Neuron (in vitro differentiated cells): ENCODE results near the gene RPN1.

ENCODE experiments used
- H2AFZ ChIP-seq: one replicate; pipeline ENCODE4 v1.6.1; 2013; ENCODE audit warnings: low read depth, mild to moderate bottlenecking, inconsistent platforms, low read length, moderate library complexity
- H3K27me3 ChIP-seq: one replicate; pipeline ENCODE4 v1.6.1; 2013; ENCODE audit warnings: low read length; ENCODE audit not compliant: insufficient read depth
- H3K36me3 ChIP-seq: one replicate; pipeline ENCODE4 v1.6.1; 2013; ENCODE audit warnings: low read length; ENCODE audit not compliant: insufficient read depth
- H3K4me1 ChIP-seq: one replicate; pipeline ENCODE4 v1.6.1; 2013; ENCODE audit warnings: low read length; ENCODE audit not compliant: insufficient read depth
- H3K4me3 ChIP-seq: 2 replicates; pipeline ENCODE4 v1.5.1; 2013; ENCODE audit warnings: mild to moderate bottlenecking, low read length, moderate library complexity
- H3K9me3 ChIP-seq: one replicate; pipeline ENCODE4 v1.6.1; 2013; ENCODE audit warnings: low read length

The RPN1 gene

GRCh38 chr3:128629936-128630335 is 20.7 kb downstream of the RPN1 start:
- Histone ChIP-seq H2AFZ (no peak overlapping the region), H3K9me3 (no peaks in the 10 kb centered on the region), H3K4me1 (no peaks in the 10 kb centered on the region), H3K27me3 (no peaks in the 10 kb centered on the region), H3K4me3 (no peak overlapping the region), H3K36me3 (peaks cover 56% of the 10 kb centered on the region)

GRCh38 chr3:128625409-128625945 is 25.1 kb downstream of the RPN1 start:
- Histone ChIP-seq H2AFZ (no peak overlapping the region), H3K4me3 (no peak overlapping the region), H3K36me3 (peaks cover 71% of the 10 kb centered on the region), H3K9me3 (no peaks in the 10 kb centered on the region), H3K27me3 (no peaks in the 10 kb centered on the region), H3K4me1 (no peaks in the 10 kb centered on the region)

GRCh38 chr3:128624526-128625138 is 26.0 kb downstream of the RPN1 start:
- H3K27me3 ChIP-seq: no peaks in the 10 kb centered on the region
- H3K4me3 ChIP-seq: no peak overlapping the region
- H3K9me3 ChIP-seq: no peaks in the 10 kb centered on the region
- no peak overlapping the region for H2AFZ ChIP-seq
- peaks cover 67% of the 10 kb centered on the region for H3K36me3 ChIP-seq
- H3K4me1 ChIP-seq: no peaks in the 10 kb centered on the region

GRCh38 chr3:128623762-128624176 is 26.8 kb downstream of the RPN1 start:
- Histone ChIP-seq H2AFZ (no peak overlapping the region), H3K4me1 (peaks cover 3% of the 10 kb centered on the region), H3K9me3 (no peaks in the 10 kb centered on the region), H3K27me3 (no peaks in the 10 kb centered on the region), H3K36me3 (peaks cover 70% of the 10 kb centered on the region), H3K4me3 (no peak overlapping the region)

GRCh38 chr3:128621931-128622330 is 28.7 kb downstream of the RPN1 start:
- peaks cover 11% of the 10 kb centered on the region for H3K4me1 ChIP-seq
- H3K27me3 ChIP-seq: no peaks in the 10 kb centered on the region
- no peaks in the 10 kb centered on the region for H3K9me3 ChIP-seq
- H3K36me3 ChIP-seq: peaks cover 65% of the 10 kb centered on the region
- H3K4me3 ChIP-seq: no peak overlapping the region
- H2AFZ ChIP-seq: no peak overlapping the region

GRCh38 chr3:128621234-128621633 is 29.4 kb downstream of the RPN1 start:
- no peaks in the 10 kb centered on the region for H3K9me3 ChIP-seq
- H3K36me3 ChIP-seq: peaks cover 58% of the 10 kb centered on the region
- no peak overlapping the region for H3K4me3 ChIP-seq
- no peak overlapping the region for H2AFZ ChIP-seq
- H3K4me1 ChIP-seq: peaks cover 11% of the 10 kb centered on the region
- no peaks in the 10 kb centered on the region for H3K27me3 ChIP-seq

- peaks cover 11% of the 10 kb centered on the region for H3K4me1 ChIP-seq
- H3K27me3 ChIP-seq: no peaks in the 10 kb centered on the region
- H3K4me3 ChIP-seq: no peak overlapping the region
- no peak overlapping the region for H2AFZ ChIP-seq
- H3K9me3 ChIP-seq: no peaks in the 10 kb centered on the region
- H3K36me3 ChIP-seq: peaks cover 49% of the 10 kb centered on the region
These were observed 30.3 kb downstream of the RPN1 start for GRCh38 chr3:128620268-128620691.

- H3K4me1 ChIP-seq: peaks cover 11% of the 10 kb centered on the region
- no peaks in the 10 kb centered on the region for H3K9me3 ChIP-seq
- peaks cover 39% of the 10 kb centered on the region for H3K36me3 ChIP-seq
- H3K27me3 ChIP-seq: no peaks in the 10 kb centered on the region
- no peak overlapping the region for H2AFZ ChIP-seq
- no peak overlapping the region for H3K4me3 ChIP-seq
These were observed 31.3 kb downstream of the RPN1 start for GRCh38 chr3:128619146-128619890.

GRCh38 chr3:128618398-128618726 is 32.3 kb downstream of the RPN1 start:
- Histone ChIP-seq H2AFZ (no peak overlapping the region), H3K27me3 (no peaks in the 10 kb centered on the region), H3K9me3 (no peaks in the 10 kb centered on the region), H3K4me3 (peak overlapping the region; percentile 70), H3K36me3 (peaks cover 32% of the 10 kb centered on the region), H3K4me1 (peaks cover 11% of the 10 kb centered on the region)

- Histone ChIP-seq H3K4me3 (peak overlapping the region; percentile 70), H3K4me1 (peaks cover 11% of the 10 kb centered on the region), H3K27me3 (no peaks in the 10 kb centered on the region), H3K9me3 (no peaks in the 10 kb centered on the region), H2AFZ (peak overlapping the region; percentile 19), H3K36me3 (peaks cover 28% of the 10 kb centered on the region)
These were observed 32.8 kb downstream of the RPN1 start for GRCh38 chr3:128617557-128618397.

GRCh38 chr3:128617270-128617556 is 33.4 kb downstream of the RPN1 start:
- Histone ChIP-seq H2AFZ (no peak overlapping the region), H3K27me3 (no peaks in the 10 kb centered on the region), H3K36me3 (peaks cover 27% of the 10 kb centered on the region), H3K4me1 (peaks cover 11% of the 10 kb centered on the region), H3K9me3 (no peaks in the 10 kb centered on the region), H3K4me3 (no peak overlapping the region)

- H3K4me1 ChIP-seq: peaks cover 11% of the 10 kb centered on the region
- no peaks in the 10 kb centered on the region for H3K27me3 ChIP-seq
- H3K4me3 ChIP-seq: no peak overlapping the region
- peaks cover 22% of the 10 kb centered on the region for H3K36me3 ChIP-seq
- no peak overlapping the region for H2AFZ ChIP-seq
- no peaks in the 10 kb centered on the region for H3K9me3 ChIP-seq
These were observed 33.9 kb downstream of the RPN1 start for GRCh38 chr3:128616516-128617269.
